ENCODE results near the gene CADM2. TPM values are rescaled to one million over a fixed set of nuclear protein-coding genes. Genes with fewer than 3 reads are reported as not detected.
"Not testable (repeated sequence)": the region's sequence is repeated elsewhere in the genome, so short reads cannot be mapped to it uniquely, and the experiment has no call there.

The CADM2 gene
- total RNA-seq, 1 donor from 2014 or later: 3.5 TPM

DNA sequence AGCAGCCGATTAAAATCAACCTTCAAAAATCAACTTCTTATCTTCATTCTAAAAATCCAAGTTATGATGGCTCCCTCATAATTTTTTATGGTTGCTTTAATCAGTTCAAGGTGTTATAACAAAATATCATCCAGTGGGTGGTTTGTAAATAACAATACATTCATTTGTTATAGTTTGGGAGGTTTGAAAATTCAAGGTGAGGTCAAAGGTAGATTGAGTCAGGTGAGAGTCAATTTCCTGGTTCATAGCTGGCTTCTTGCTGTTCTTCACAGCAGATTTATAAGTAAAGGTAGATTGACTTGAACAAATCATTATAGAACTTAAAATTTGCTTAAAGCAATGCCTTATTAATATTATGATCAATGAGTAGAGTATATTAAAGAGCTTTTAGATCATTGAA, 192.8 kb downstream of the CADM2 start:
- H3K4me3 Mint-ChIP-seq: no peak overlapping the region
- H3K27me3 Mint-ChIP-seq (ENCODE audit: low read depth): no peaks in the 10 kb centered on the region
- H3K4me1 Mint-ChIP-seq: no peaks in the 10 kb centered on the region
- DNase-seq (ENCODE audit: low read depth, low spot score): no peak
- peaks cover 2% of the 10 kb centered on the region for H3K36me3 Mint-ChIP-seq (ENCODE audit: low read depth)
- TF ChIP-seq, protein P1, sequence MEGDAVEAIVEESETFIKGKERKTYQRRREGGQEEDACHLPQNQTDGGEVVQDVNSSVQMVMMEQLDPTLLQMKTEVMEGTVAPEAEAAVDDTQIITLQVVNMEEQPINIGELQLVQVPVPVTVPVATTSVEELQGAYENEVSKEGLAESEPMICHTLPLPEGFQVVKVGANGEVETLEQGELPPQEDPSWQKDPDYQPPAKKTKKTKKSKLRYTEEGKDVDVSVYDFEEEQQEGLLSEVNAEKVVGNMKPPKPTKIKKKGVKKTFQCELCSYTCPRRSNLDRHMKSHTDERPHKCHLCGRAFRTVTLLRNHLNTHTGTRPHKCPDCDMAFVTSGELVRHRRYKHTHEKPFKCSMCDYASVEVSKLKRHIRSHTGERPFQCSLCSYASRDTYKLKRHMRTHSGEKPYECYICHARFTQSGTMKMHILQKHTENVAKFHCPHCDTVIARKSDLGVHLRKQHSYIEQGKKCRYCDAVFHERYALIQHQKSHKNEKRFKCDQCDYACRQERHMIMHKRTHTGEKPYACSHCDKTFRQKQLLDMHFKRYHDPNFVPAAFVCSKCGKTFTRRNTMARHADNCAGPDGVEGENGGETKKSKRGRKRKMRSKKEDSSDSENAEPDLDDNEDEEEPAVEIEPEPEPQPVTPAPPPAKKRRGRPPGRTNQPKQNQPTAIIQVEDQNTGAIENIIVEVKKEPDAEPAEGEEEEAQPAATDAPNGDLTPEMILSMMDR (conservative IDR thresholded peaks at IDR 0.05): no peak
- no peak overlapping the region for H3K27ac Mint-ChIP-seq (ENCODE audit: unreplicated experiment)
- H3K9me3 Mint-ChIP-seq: peaks cover 5% of the 10 kb centered on the region

DNA sequence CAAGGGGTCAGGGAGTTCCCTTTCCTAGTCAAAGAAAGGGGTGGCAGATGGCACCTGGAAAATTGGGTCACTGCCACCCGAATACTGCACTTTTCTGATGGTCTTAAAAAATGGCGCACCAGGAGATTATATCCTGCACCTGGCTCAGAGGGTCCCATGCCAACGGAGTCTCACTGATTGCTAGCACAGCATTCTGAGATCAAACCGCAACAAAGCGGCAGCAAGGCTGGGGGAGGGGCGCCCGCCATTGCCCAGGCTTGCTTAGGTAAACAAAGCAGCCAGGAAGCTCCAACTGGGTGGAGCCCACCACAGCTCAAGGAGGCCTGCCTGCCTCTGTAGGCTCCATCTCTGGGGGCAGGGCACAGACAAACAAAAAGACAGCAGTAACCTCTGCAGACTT, 194.5 kb downstream of the CADM2 start:
- not testable (repeated sequence) for H3K27me3 Mint-ChIP-seq (ENCODE audit: low read depth); H3K9me3 Mint-ChIP-seq; H3K4me1 Mint-ChIP-seq; H3K36me3 Mint-ChIP-seq (ENCODE audit: low read depth); H3K4me3 Mint-ChIP-seq; DNase-seq (ENCODE audit: low read depth, low spot score); H3K27ac Mint-ChIP-seq (ENCODE audit: unreplicated experiment)

DNA sequence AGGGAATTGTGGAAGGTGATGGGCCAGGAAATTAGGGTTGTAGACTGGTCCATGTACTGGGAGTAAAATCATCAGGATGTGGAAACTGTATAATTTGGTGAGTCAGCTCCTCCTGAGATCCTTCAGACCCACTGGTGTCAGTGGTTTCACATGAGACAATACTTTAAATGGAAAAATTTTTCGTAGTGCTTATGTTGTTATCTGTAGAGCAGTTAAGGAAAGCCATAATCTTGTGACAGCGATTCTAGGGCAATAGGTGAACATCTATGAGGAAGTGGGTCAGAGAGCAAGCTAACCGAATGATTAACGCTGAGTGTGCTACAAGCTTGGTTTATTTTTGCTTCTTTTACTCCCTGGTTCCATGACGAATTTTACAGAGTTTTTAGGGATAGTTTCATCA, 200.6 kb downstream of the CADM2 start:
- H3K27me3 Mint-ChIP-seq (ENCODE audit: low read depth): no peaks in the 10 kb centered on the region
- H3K9me3 Mint-ChIP-seq: peaks cover 3% of the 10 kb centered on the region
- no peak overlapping the region for H3K4me3 Mint-ChIP-seq
- no peak overlapping the region for H3K27ac Mint-ChIP-seq (ENCODE audit: unreplicated experiment)
- H3K4me1 Mint-ChIP-seq: peaks cover 3% of the 10 kb centered on the region
- peaks cover 2% of the 10 kb centered on the region for H3K36me3 Mint-ChIP-seq (ENCODE audit: low read depth)
- TF ChIP-seq, protein P1 (conservative IDR thresholded peaks at IDR 0.05): no peak
- DNase-seq (ENCODE audit: low read depth, low spot score): no peak

DNA sequence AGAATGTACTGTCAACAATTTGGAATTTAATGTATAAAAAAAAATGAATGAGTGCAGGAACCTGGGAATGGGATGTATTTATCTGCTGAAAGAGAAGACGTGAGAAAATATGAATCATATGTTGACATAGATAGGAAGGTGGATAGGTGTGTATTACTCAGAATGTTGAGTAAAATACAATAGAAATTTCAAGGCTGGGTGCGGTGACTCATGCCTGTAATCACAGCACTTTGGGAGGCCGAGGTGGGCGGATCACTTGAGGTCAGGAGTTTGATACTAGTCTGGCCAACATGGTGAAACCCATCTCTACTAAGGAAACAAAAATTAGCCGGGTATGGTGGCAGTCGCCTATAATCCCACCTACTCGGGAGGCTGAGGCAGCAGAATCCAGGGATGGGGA, 202.8 kb downstream of the CADM2 start:
- no peaks in the 10 kb centered on the region for H3K27me3 Mint-ChIP-seq (ENCODE audit: low read depth)
- DNase-seq (ENCODE audit: low read depth, low spot score): no peak
- TF ChIP-seq, protein P1 (conservative IDR thresholded peaks at IDR 0.05): no peak
- peaks cover 4% of the 10 kb centered on the region for H3K4me1 Mint-ChIP-seq
- H3K4me3 Mint-ChIP-seq: no peak overlapping the region
- H3K27ac Mint-ChIP-seq (ENCODE audit: unreplicated experiment): no peak overlapping the region
- peaks cover 2% of the 10 kb centered on the region for H3K36me3 Mint-ChIP-seq (ENCODE audit: low read depth)
- peaks cover 3% of the 10 kb centered on the region for H3K9me3 Mint-ChIP-seq

DNA sequence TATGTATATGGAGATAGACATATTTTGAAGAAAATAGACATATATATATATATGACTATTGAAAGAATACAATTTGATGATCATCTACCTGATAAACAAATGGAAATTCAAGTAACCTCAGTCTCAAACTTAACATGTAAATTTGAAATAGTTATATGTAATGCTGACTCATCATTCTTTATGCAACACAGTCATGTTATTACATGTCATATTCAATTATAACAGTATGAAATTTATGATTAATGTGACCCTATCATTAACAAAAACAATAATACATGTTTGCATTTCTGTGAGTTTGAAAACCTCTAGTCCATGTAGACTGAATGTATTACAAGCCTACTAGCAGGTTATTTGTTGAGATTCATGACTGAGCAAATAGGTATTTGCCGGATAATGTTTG, 204.1 kb downstream of the CADM2 start:
- H3K27me3 Mint-ChIP-seq (ENCODE audit: low read depth): no peaks in the 10 kb centered on the region
- DNase-seq (ENCODE audit: low read depth, low spot score): no peak
- peaks cover 4% of the 10 kb centered on the region for H3K4me1 Mint-ChIP-seq
- no peak overlapping the region for H3K4me3 Mint-ChIP-seq
- peaks cover 3% of the 10 kb centered on the region for H3K9me3 Mint-ChIP-seq
- H3K36me3 Mint-ChIP-seq (ENCODE audit: low read depth): peaks cover 2% of the 10 kb centered on the region
- no peak overlapping the region for H3K27ac Mint-ChIP-seq (ENCODE audit: unreplicated experiment)
- TF ChIP-seq, protein P1 (conservative IDR thresholded peaks at IDR 0.05): no peak

DNA sequence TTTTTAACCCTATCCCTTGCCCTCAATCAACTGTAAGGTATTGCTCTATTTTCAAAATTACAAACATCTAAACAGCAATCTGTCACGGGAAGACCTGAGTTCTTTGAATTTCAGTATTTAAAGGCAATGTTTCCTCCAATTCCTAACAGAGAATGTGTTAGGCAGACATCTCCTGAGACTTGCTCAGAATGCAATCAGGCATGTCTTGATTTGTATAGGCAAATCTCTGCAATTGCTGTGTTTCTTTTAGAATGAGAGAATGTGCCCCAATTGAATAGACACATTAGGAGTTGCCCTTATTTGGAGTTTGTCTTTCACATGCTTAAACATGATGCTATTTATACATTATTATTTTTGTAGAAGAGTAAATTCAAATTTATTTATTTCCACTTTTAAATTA, 205.6 kb downstream of the CADM2 start:
- Mint-ChIP-seq H3K27me3 (ENCODE audit: low read depth) (no peaks in the 10 kb centered on the region), H3K9me3 (no peaks in the 10 kb centered on the region), H3K27ac (ENCODE audit: unreplicated experiment) (no peak overlapping the region), H3K36me3 (ENCODE audit: low read depth) (no peaks in the 10 kb centered on the region), H3K4me3 (no peak overlapping the region), H3K4me1 (peaks cover 4% of the 10 kb centered on the region)
- DNase-seq (ENCODE audit: low read depth, low spot score): no peak
- TF ChIP-seq, protein P1 (conservative IDR thresholded peaks at IDR 0.05): no peak
